ENCODE data around the gene C19orf47.

- TF ChIP-seq POLR2AphosphoS5 (IDR thresholded peaks at IDR 0.05; ENCODE audit: borderline replicate concordance, low read depth, low read length) (peak; percentile 70), FOXP2 (optimal IDR thresholded peaks at IDR 0.05; ENCODE audit: control extremely low read depth, extremely low read length, insufficient read depth) (peak; percentile 93)
These were observed 62.6 kb downstream of the C19orf47 start for GRCh38 chr19:40285353-40286234.
